H1 (cell line): ENCODE results near the gene FAM162A. TPM values are rescaled to one million over a fixed set of nuclear protein-coding genes. Genes with fewer than 3 reads are reported as not detected.

Experiments
- CTCF ChIA-PET: fragments of 300-600 bp; sonication (Branson Sonifier 250); formaldehyde crosslinking; loops from one replicate; lab custom pipeline; 2021; ENCODE audit not compliant: partially characterized antibody; lab: Charles Lee
- POLR2A ChIA-PET: fragments of 300-600 bp; sonication (Branson Sonifier 250); formaldehyde crosslinking; loops from one replicate; lab custom pipeline; 2021; ENCODE audit warnings: inconsistent platforms; ENCODE audit not compliant: partially characterized antibody; lab: Charles Lee
- DNase-seq, 2 experiments: peaks; one replicate each; pipeline versions ENCODE4 v3.0.0 to v3.0.0-alpha.2; 2010 to 2022; ENCODE audit warnings: low spot score in 2 of 2, low read depth in 1 of 2, mixed read lengths in 1 of 2
- FAIRE-seq: peaks from 2 replicates; lab custom pipeline; 2011; peaks lifted over from hg19 to GRCh38; lab: Jason Lieb, UNC
- H2AFZ ChIP-seq: 2 replicates; pipeline ENCODE4 v1.8.1; 2012; ENCODE audit warnings: low read length, inconsistent platforms
- H2AK5ac ChIP-seq: 2 replicates; pipeline ENCODE4 v1.6.1; 2013; ENCODE audit warnings: low read depth, low read length
- H2BK120ac ChIP-seq: replicated peaks from 2 replicates; pipeline ENCODE3; 2013; ENCODE audit warnings: low read depth, low read length, inconsistent platforms
- H2BK12ac ChIP-seq: 2 replicates; pipeline ENCODE4 v1.6.1; 2013; ENCODE audit warnings: low read depth, low read length
- H2BK15ac ChIP-seq: 2 replicates; pipeline ENCODE4 v1.6.1; 2013; ENCODE audit warnings: low read length
- H2BK20ac ChIP-seq: 2 replicates; pipeline ENCODE4 v1.6.1; 2013; ENCODE audit warnings: low read length
- H2BK5ac ChIP-seq: 2 replicates; pipeline ENCODE4 v1.6.1; 2013; ENCODE audit warnings: low read depth, low read length
- H3K14ac ChIP-seq: 2 replicates; pipeline ENCODE4 v1.6.1; 2013; ENCODE audit warnings: inconsistent platforms; ENCODE audit not compliant: insufficient read length
- H3K18ac ChIP-seq: 2 replicates; pipeline ENCODE4 v1.6.1; 2013; ENCODE audit warnings: low read length; ENCODE audit errors: extremely low read depth
- H3K23ac ChIP-seq: 2 replicates; pipeline ENCODE4 v1.6.1; 2013; ENCODE audit warnings: inconsistent platforms; ENCODE audit not compliant: insufficient read length
- H3K23me2 ChIP-seq: 2 replicates; pipeline ENCODE4 v1.6.1; 2013; ENCODE audit warnings: low read depth, low read length
- H3K27ac ChIP-seq: 2 replicates; pipeline ENCODE4 v1.6.1; 2011; ENCODE audit warnings: low read depth, low read length, inconsistent platforms
- H3K27me3 ChIP-seq, 4 experiments: replicated peaks in 1 of 4; 1 replicate in 1 of 4; 2 replicates in 3 of 4; pipeline versions ENCODE4 v1.6.1 to v1.8.1; 2011 to 2013; ENCODE audit warnings: low read length in 3 of 4, mild to moderate bottlenecking in 3 of 4, inconsistent platforms in 2 of 4, mixed read lengths in 2 of 4, moderate library complexity in 1 of 4; ENCODE audit not compliant: control insufficient read depth in 3 of 4, insufficient read depth in 3 of 4; ENCODE audit errors: extremely low read depth in 1 of 4
- H3K36me3 ChIP-seq, 4 experiments: 2 replicates each; pipeline versions ENCODE4 v1.6.1 to v1.8.1; 2011 to 2013; ENCODE audit warnings: mild to moderate bottlenecking in 4 of 4, low read length in 3 of 4, moderate library complexity in 2 of 4, control low read depth in 1 of 4, inconsistent platforms in 1 of 4; ENCODE audit not compliant: insufficient read depth in 4 of 4, control insufficient read depth in 2 of 4
- H3K4ac ChIP-seq: replicated peaks from 2 replicates; pipeline ENCODE3; 2013; ENCODE audit warnings: low read length, low read depth, mixed read lengths, inconsistent platforms; ENCODE audit not compliant: insufficient read length
- H3K4me1 ChIP-seq, 4 experiments: replicated peaks in 1 of 4; 1 replicate in 1 of 4; 2 replicates in 3 of 4; pipeline versions ENCODE4 v1.6.1 to v1.8.1; 2011 to 2013; ENCODE audit warnings: low read length in 3 of 4, inconsistent platforms in 2 of 4, mixed read lengths in 1 of 4; ENCODE audit not compliant: insufficient read depth in 4 of 4, control insufficient read depth in 3 of 4
- H3K4me2 ChIP-seq, 2 experiments: 2 replicates each; pipeline versions ENCODE4 v1.6.1 to v1.8.1; 2011 to 2013; ENCODE audit warnings: low read depth in 2 of 2, low read length in 2 of 2, control low read depth in 1 of 2, inconsistent platforms in 1 of 2, mild to moderate bottlenecking in 1 of 2; ENCODE audit not compliant: insufficient read depth in 1 of 2
- H3K4me3 ChIP-seq, 4 experiments: fragments of 200-600, 300-600 bp in 1 of 4; sonication (generic), shearing (Covaris generic), sonication (Bioruptor Twin) in 1 of 4; 2 replicates each; pipeline versions ENCODE4 v1.5.1 to v1.8.1; 2011 to 2016; ENCODE audit warnings: low read length in 4 of 4, low read depth in 3 of 4, control low read depth in 2 of 4, inconsistent platforms in 2 of 4, mild to moderate bottlenecking in 2 of 4, mixed read lengths in 1 of 4, moderate library complexity in 1 of 4; ENCODE audit not compliant: insufficient read depth in 2 of 4; ENCODE audit errors: extremely low read depth in 1 of 4
- H3K56ac ChIP-seq: replicated peaks from 2 replicates; pipeline ENCODE3; 2013; ENCODE audit warnings: low read depth, mild to moderate bottlenecking, mixed read lengths, low read length, inconsistent platforms; ENCODE audit not compliant: insufficient read length
- H3K79me1 ChIP-seq: 2 replicates; pipeline ENCODE4 v1.6.1; 2013; ENCODE audit warnings: low read depth, low read length, control low read depth
- H3K79me2 ChIP-seq, 2 experiments: 2 replicates each; pipeline versions ENCODE4 v1.6.1 to v1.8.1; 2012 to 2013; ENCODE audit warnings: low read length in 2 of 2, mild to moderate bottlenecking in 2 of 2, inconsistent platforms in 1 of 2; ENCODE audit not compliant: insufficient read depth in 2 of 2, control insufficient read depth in 1 of 2
- H3K9ac ChIP-seq, 4 experiments: replicated peaks in 1 of 4; 1 replicate in 1 of 4; 2 replicates in 3 of 4; pipeline versions ENCODE4 v1.6.1 to v1.8.1; 2011 to 2013; ENCODE audit warnings: low read depth in 3 of 4, low read length in 3 of 4, control low read depth in 2 of 4, mild to moderate bottlenecking in 2 of 4, moderate library complexity in 2 of 4, inconsistent platforms in 1 of 4; ENCODE audit errors: extremely low read depth in 1 of 4
- H3K9me3 ChIP-seq, 2 experiments: 2 replicates each; pipeline versions ENCODE4 v1.6.1 to v1.8.1; 2012 to 2013; ENCODE audit warnings: mild to moderate bottlenecking in 2 of 2, moderate library complexity in 2 of 2, control low read depth in 1 of 2, inconsistent platforms in 1 of 2, low read depth in 1 of 2, low read length in 1 of 2, mixed read lengths in 1 of 2; ENCODE audit not compliant: insufficient read depth in 2 of 2
- H4K20me1 ChIP-seq, 2 experiments: replicated peaks in 1 of 2; 2 replicates each; pipeline versions ENCODE3 to v1.8.1; 2011 to 2013; ENCODE audit warnings: inconsistent platforms in 2 of 2, low read length in 2 of 2, mild to moderate bottlenecking in 1 of 2; ENCODE audit not compliant: insufficient read depth in 2 of 2, control insufficient read depth in 1 of 2
- H4K5ac ChIP-seq: 2 replicates; pipeline ENCODE4 v1.6.1; 2013; ENCODE audit warnings: low read length, low read depth, mixed read lengths, inconsistent platforms; ENCODE audit not compliant: insufficient read length
- H4K8ac ChIP-seq: 2 replicates; pipeline ENCODE4 v1.8.0; 2013; ENCODE audit warnings: mild to moderate bottlenecking, moderate library complexity, low read length, inconsistent platforms; ENCODE audit not compliant: insufficient read depth; ENCODE audit errors: extremely low read depth
- H4K91ac ChIP-seq: replicated peaks from 2 replicates; pipeline ENCODE3; 2013; ENCODE audit warnings: low read length, mixed read lengths, inconsistent platforms; ENCODE audit not compliant: insufficient read length
- CREB1 ChIP-seq: IDR thresholded peaks from 2 replicates; pipeline ENCODE4 v1.6.1; 2012; ENCODE audit warnings: inconsistent platforms
- CTCF ChIP-seq, 3 experiments: IDR thresholded peaks; 1 replicate in 2 of 3; 2 replicates in 1 of 3; pipeline versions ENCODE4 v1.5.1 to v1.6.1; 2011; ENCODE audit warnings: low read length in 3 of 3, mild to moderate bottlenecking in 3 of 3, inconsistent platforms in 2 of 3, low read depth in 1 of 3, moderate library complexity in 1 of 3; ENCODE audit not compliant: insufficient read depth in 1 of 3; ENCODE audit errors: control extremely low read depth in 1 of 3
- RAD21 ChIP-seq, 2 experiments: IDR thresholded peaks in 1 of 2; conservative IDR thresholded peaks in 1 of 2; 2 replicates each; pipeline ENCODE4 v1.6.1; 2011; ENCODE audit warnings: low read depth in 2 of 2, low read length in 2 of 2, improper control_type of control experiment in 1 of 2, inconsistent platforms in 1 of 2, mild to moderate bottlenecking in 1 of 2, moderate library complexity in 1 of 2
- whole genome bisulfite sequencing, 2 experiments: shearing (Covaris generic) in 1 of 2; methylation state at CpG; one replicate each; pipeline versions ENCODE4 v1.1.6 to v1.1.7; 2013 to 2015; ENCODE audit warnings: low lambda C conversion rate in 2 of 2, mixed read lengths in 2 of 2, inconsistent platforms in 1 of 2, low coverage in 1 of 2, missing lambda C conversion rate in 1 of 2; ENCODE audit not compliant: insufficient replicate concordance in 2 of 2, insufficient coverage in 1 of 2, insufficient read length in 1 of 2; ENCODE audit errors: extremely low coverage in 1 of 2, missing lambda C conversion rate in 1 of 2; 5-methylcytosine and 5-hydroxymethylcytosine counted together
- polyA plus RNA-seq, 7 experiments: library from polyadenylated mRNA; depleted of rRNA in 3 of 7; stranded (reverse) in 5 of 7; unstranded in 2 of 7; fragments of >200 nt in 5 of 7; fragments of 200-250 nt in 2 of 7; gene quantifications; 1 replicate in 5 of 7; 2 replicates in 1 of 7; 4 replicates in 1 of 7; pipeline versions ENCODE4 v1.2.1 to v1.2.3, GENCODE V29; 2011 to 2013; ENCODE audit warnings: missing spikeins in 2 of 7, mixed read lengths in 2 of 7
- total RNA-seq: library from RNA; stranded (reverse); fragmentation: NEBNext Ultra II Directional; extraction: Animal tissue kit (Norgen Biotek cat#: 25700); gene quantifications from 2 replicates; pipeline ENCODE4 v1.2.1, GENCODE V29; 2021

FAM162A gene
- total and polyA plus RNA-seq, 2 of the 8 experiments (the other 6 are each of a cell fraction or from before 2014, with no cell fraction given), result 38.2 to 59.7 TPM

- H3K56ac ChIP-seq, result no peak overlapping the region
- peak; percentile 24 for FAIRE-seq
- no peak overlapping the region for H2BK120ac ChIP-seq
- CTCF ChIA-PET, result interaction anchor here (0.7 to 1.9 kb wide), 24 partner anchors 10 to 315 kb away, joined by 3 to 18 read pairs (median 4); no protein-coding TSS in a partner anchor
- no peak overlapping the region for H3K4me3 ChIP-seq
- H3K27ac ChIP-seq, result no peak overlapping the region
- no peak overlapping the region for H2BK5ac ChIP-seq
- H3K23me2 ChIP-seq, result no peaks in the 10 kb centered on the region
- no peak overlapping the region for H2AK5ac ChIP-seq
- no peak overlapping the region for H3K4me2 ChIP-seq
- POLR2A ChIA-PET, result no interaction called here
- no peak overlapping the region for H3K9ac ChIP-seq
- H4K5ac ChIP-seq, result no peak overlapping the region
- no peaks in the 10 kb centered on the region for H3K9me3 ChIP-seq
- no peak overlapping the region for H3K18ac ChIP-seq
- peaks cover 0 to 1% of the 10 kb centered on the region in 2 experiments for H4K20me1 ChIP-seq
- no peak overlapping the region for H3K23ac ChIP-seq
- H2AFZ ChIP-seq, result no peak overlapping the region
- H3K4me1 ChIP-seq, result no peaks in the 10 kb centered on the region
- H3K14ac ChIP-seq, result no peak overlapping the region
- no peak overlapping the region for H4K91ac ChIP-seq
- H3K4ac ChIP-seq, result no peak overlapping the region
- H3K36me3 ChIP-seq, result peaks cover 3 to 52% (median 9%) of the 10 kb centered on the region in 4 experiments; a peak in 5 of 8 replicates
- DNase-seq, result no peak
- H3K27me3 ChIP-seq, result no peaks in the 10 kb centered on the region
- H2BK12ac ChIP-seq, result no peak overlapping the region
- no peaks in the 10 kb centered on the region for H3K79me2 ChIP-seq
- no peaks in the 10 kb centered on the region for H3K79me1 ChIP-seq
- no peak overlapping the region for H2BK20ac ChIP-seq
- no peak overlapping the region for H4K8ac ChIP-seq
- H2BK15ac ChIP-seq, result no peak overlapping the region
- TF ChIP-seq RAD21 (IDR thresholded peaks at IDR 0.05 in 1 of 2, conservative IDR thresholded peaks at IDR 0.05 in 1 of 2; ENCODE audit: low read depth in 2 of 2, low read length in 2 of 2) (peak; percentile 58 to 61), CREB1 (no peak), CTCF (IDR thresholded peaks at IDR 0.05; ENCODE audit: control extremely low read depth in 1 of 3, insufficient read depth in 1 of 3, low read depth in 1 of 3, low read length in 3 of 3) (peak in 2 of 3 experiments; percentile 8 to 33; a peak in 2 of 4 replicates)
- WGBS, 2 experiments, result 73% methylated on average over 4 of the region's 4 CpGs; no CpG with 5 or more reads in 1 of the 2 experiments
These were observed 75.0 kb downstream of the FAM162A start for GRCh38 chr3:122458992-122459391.
